DMS153 (cell line): ENCODE measurements around the gene ATP6V1F.

ENCODE experiments used
- DNase-seq: peaks from one replicate; lab custom pipeline; 2025; lab: John Stamatoyannopoulos, UW

ATP6V1F gene

GRCh38 chr7:128848289-128849155, 14.1 kb upstream of the ATP6V1F start:
- DNase-seq: no peak

DNA sequence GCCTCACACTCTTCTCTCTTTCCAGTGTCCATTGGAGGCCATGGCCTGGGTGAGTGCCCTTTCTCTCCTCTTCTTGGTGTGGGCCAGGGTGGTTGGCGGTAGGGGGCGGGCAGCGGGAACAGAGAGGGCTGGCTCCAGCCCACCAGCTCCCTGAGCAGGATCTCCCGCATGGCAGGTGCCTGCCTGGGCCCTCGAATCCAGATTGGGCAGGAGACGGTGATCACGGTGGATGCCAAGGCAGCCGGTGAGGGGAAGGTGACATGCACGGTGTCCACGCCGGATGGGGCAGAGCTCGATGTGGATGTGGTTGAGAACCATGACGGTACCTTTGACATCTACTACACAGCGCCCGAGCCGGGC, 13.5 kb upstream of the ATP6V1F start:
- DNase-seq: no peak

DNA sequence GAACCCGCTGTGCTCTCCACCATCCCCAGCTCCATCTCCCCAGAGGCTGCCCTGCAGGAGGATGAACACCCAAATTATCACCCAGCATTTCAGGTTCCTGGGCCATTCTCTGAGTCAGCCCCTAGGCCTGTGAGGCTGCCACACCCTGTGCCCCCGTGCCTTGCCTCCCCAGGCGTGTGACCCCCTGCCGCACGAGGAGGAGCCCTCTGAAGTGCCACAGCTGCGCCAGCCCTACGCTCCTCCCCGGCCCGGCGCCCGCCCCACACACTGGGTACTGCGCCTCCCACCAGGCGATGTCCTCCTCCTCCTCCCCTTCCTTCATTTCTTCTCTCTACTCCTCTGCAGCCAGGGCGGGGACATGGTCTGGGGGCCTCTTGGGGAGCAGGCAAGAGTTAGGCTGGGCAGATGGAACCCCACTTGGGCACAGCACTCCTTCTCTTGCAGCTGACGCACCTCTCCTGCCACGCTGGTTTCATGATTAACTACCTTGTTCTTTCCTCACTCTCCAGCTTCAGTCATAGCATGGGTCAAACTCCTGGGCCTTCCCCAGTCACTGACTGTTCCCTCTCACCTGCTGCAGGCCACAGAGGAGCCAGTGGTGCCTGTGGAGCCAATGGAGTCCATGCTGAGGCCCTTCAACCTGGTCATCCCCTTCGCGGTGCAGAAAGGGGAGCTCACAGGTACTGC, 12.7 kb upstream of the ATP6V1F start:
- DNase-seq: no peak

DNA sequence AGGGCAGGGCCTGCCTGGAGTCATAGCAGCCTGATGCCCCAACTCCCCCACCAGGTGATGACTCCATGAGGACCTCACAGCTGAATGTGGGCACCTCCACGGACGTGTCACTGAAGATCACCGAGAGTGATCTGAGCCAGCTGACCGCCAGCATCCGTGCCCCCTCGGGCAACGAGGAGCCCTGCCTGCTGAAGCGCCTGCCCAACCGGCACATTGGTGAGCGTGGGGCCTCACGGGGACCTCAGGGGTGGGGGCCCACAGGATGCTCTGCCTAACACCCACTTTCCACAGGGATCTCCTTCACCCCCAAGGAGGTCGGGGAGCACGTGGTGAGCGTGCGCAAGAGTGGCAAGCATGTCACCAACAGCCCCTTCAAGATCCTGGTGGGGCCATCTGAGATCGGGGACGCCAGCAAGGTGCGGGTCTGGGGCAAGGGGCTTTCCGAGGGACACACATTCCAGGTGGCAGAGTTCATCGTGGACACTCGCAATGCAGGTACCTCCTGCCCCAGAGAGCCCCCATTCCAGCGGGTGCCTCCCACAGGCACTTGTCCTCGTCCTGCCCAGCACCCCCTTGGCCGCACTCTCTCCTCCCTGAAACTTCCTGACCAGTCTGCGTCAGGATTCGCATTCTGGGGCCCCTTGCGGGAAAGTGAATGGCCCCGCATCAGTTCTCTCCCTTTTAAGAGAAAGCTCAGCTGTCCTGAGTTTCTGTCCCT, 10.0 kb upstream of the ATP6V1F start:
- no peak for DNase-seq

- DNase-seq: no peak
Observed at GRCh38 chr7:128853799-128854198, 8.9 kb upstream of the ATP6V1F start.

- no peak for DNase-seq
Observed at GRCh38 chr7:128854396-128854795, 8.3 kb upstream of the ATP6V1F start.

DNA sequence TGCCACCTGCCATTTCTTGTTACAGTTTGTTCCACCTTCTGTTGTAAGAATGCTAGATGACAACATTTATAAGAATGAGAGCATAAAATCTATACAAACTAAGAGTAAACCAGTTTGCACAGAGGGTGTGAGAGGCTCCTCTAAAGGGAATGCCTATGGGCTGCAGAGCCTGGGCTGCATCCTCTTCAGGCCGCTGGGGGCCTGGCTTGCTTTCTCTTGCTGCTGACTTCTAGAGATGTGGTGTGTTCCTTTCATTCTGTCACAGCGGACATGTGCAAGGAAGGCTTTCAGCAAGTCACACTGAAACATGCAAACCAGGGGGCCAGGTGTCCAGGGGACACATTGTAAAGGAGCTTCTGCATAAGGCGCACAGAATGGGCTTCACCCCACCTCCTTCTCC, 7.1 kb upstream of the ATP6V1F start:
- DNase-seq: no peak

- DNase-seq: no peak
Observed at GRCh38 chr7:128856001-128856718, 6.5 kb upstream of the ATP6V1F start.

GRCh38 chr7:128858380-128859231, 4.0 kb upstream of the ATP6V1F start:
- no peak for DNase-seq

DNA sequence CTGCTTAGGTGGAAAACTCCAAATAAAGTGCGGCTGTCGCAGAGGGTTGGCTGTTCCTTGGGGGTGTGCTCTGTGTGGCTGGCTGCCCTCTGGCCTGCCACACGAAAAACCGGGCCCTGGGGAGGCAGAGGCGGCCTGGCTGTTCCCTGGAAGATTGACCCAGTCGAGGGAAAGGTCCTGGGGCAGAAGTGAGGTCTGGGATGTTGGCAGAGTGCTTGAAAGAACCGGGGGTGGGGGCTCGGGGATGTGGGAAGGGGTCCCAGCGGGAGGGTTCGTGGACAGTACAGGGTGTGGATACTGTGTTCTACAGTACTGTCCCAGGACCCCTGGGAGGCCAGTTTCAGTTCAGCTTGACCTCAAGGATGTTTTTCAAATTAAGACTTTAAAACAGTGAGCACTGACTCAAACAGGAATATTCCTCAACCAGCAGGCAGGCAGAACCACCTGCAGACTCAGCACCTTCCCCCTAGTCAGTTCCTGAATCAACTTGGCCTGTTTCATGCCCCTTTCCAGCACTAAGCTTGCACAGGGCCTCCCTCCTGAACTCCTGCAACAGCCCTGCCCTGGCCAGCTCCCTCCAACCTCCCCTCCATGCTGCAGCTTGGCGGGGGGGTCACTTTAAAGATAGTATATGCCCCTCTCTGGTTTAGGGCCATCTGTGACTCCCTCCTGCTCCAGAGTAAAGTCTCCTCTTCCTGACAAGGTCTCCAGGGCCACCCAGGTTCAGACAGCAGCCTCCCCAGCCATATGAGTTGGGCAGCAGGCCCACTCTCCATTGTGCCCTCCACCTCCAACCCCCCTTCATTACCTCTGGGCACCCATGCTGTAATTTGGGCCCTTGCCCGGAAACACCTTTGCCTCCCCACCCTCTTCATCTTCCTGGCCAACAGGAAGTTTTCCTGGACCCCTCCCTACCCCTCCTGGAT, 3.2 kb upstream of the ATP6V1F start:
- no peak for DNase-seq

GRCh38 chr7:128860158-128861073, 2.2 kb upstream of the ATP6V1F start:
- DNase-seq: no peak

GRCh38 chr7:128861957-128862570, 592 bp upstream of the ATP6V1F start:
- no peak for DNase-seq

- peak; percentile 16 for DNase-seq
Observed at GRCh38 chr7:128863433-128863989, 855 bp downstream of the ATP6V1F start.

DNA sequence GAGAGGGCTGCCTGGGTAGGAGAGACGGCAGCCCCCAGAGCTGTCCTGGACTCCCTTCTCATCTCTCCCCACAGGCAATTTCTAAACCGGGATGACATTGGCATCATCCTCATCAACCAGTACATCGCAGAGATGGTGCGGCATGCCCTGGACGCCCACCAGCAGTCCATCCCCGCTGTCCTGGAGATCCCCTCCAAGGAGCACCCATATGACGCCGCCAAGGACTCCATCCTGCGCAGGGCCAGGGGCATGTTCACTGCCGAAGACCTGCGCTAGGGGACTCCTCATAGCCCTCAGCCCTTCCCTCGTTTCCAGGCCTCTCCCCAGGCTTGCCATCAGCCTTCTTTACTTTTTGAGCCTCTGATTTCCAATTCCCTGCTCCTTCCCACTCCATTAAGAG, 2.6 kb downstream of the ATP6V1F start:
- no peak for DNase-seq

GRCh38 chr7:128865996-128866877, 3.6 kb downstream of the ATP6V1F start:
- DNase-seq: no peak

DNA sequence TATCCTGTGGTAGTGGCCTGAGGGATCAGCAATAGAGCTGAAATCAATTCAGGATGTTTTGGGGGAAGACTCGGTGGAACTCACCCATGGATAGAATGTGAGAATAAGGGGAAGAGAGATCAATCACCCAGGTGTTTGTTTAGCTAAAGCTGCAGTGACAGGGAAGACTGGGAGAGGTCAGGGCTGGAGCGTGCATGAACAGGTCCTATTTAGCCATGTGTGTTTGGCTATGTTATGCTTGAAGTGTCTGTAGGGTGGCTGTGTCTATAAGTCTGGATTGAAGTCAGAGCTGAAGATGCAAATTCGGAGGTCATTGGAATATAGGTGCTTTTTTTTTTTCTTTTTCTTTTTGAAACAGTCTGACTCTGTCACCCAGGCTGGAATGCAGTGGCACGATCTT, 4.6 kb downstream of the ATP6V1F start:
- no peak for DNase-seq
